ENCODE measurements around the gene LRRC2.
"Not testable (repeated sequence)": the region's sequence is repeated elsewhere in the genome, so short reads cannot be mapped to it uniquely, and the experiment has no call there.

The LRRC2 gene

GRCh38 chr3:46557814-46558183 lies 8.3 kb downstream of the LRRC2 start:
- no peak for DNase-seq (ENCODE audit: low read depth)

GRCh38 chr3:46553154-46553553 lies 12.9 kb downstream of the LRRC2 start:
- no peak for DNase-seq (ENCODE audit: low read depth)

GRCh38 chr3:46552538-46552937 lies 13.6 kb downstream of the LRRC2 start:
- DNase-seq (ENCODE audit: low read depth) = no peak

- DNase-seq (ENCODE audit: low read depth) = no peak
These were observed 14.5 kb downstream of the LRRC2 start for GRCh38 chr3:46551615-46552014.

GRCh38 chr3:46549989-46550388 lies 16.1 kb downstream of the LRRC2 start:
- DNase-seq (ENCODE audit: low read depth) = no peak

GRCh38 chr3:46549408-46549904 lies 16.6 kb downstream of the LRRC2 start:
- DNase-seq (ENCODE audit: low read depth) = no peak

- not testable (repeated sequence) for DNase-seq (ENCODE audit: low read depth)
These were observed 17.5 kb downstream of the LRRC2 start for GRCh38 chr3:46548611-46549010.

- no peak for DNase-seq (ENCODE audit: low read depth)
These were observed 19.1 kb downstream of the LRRC2 start for GRCh38 chr3:46546896-46547440.

- no peak for DNase-seq (ENCODE audit: low read depth)
These were observed 20.1 kb downstream of the LRRC2 start for GRCh38 chr3:46545818-46546630.

- no peak for DNase-seq (ENCODE audit: low read depth)
These were observed 21.2 kb downstream of the LRRC2 start for GRCh38 chr3:46544771-46545503.

GRCh38 chr3:46542801-46543201 lies 23.3 kb downstream of the LRRC2 start:
- DNase-seq (ENCODE audit: low read depth) = no peak

GRCh38 chr3:46542344-46542743 lies 23.8 kb downstream of the LRRC2 start:
- no peak for DNase-seq (ENCODE audit: low read depth)

GRCh38 chr3:46541835-46542234 lies 24.3 kb downstream of the LRRC2 start:
- no peak for DNase-seq (ENCODE audit: low read depth)

- DNase-seq (ENCODE audit: low read depth) = no peak
These were observed 25.6 kb downstream of the LRRC2 start for GRCh38 chr3:46540550-46540949.

- no peak for DNase-seq (ENCODE audit: low read depth)
These were observed 26.6 kb downstream of the LRRC2 start for GRCh38 chr3:46539443-46540005.

GRCh38 chr3:46538803-46539442 lies 27.2 kb downstream of the LRRC2 start:
- DNase-seq (ENCODE audit: low read depth) = peak; percentile 44

- DNase-seq (ENCODE audit: low read depth) = not testable (repeated sequence)
These were observed 27.7 kb downstream of the LRRC2 start for GRCh38 chr3:46538425-46538802.

GRCh38 chr3:46537779-46538178 lies 28.3 kb downstream of the LRRC2 start:
- DNase-seq (ENCODE audit: low read depth) = no peak

GRCh38 chr3:46537316-46537715 lies 28.8 kb downstream of the LRRC2 start:
- DNase-seq (ENCODE audit: low read depth) = no peak

- no peak for DNase-seq (ENCODE audit: low read depth)
These were observed 29.3 kb downstream of the LRRC2 start for GRCh38 chr3:46536758-46537157.

- no peak for DNase-seq (ENCODE audit: low read depth)
These were observed 30.4 kb downstream of the LRRC2 start for GRCh38 chr3:46535746-46536145.

GRCh38 chr3:46533091-46533490 lies 33.0 kb downstream of the LRRC2 start:
- no peak for DNase-seq (ENCODE audit: low read depth)
